GM12878 (cell line): ENCODE data around the gene MALRD1.

Experiments used
- BMI1 ChIP-seq: fragments of 450-650 bp; IDR thresholded peaks from 2 replicates; pipeline ENCODE4 v1.6.1; 2016; ENCODE audit warnings: mild to moderate bottlenecking, moderate library complexity, borderline replicate concordance
- CTCF ChIP-seq, 3 experiments: IDR thresholded peaks in 2 of 3; conservative IDR thresholded peaks in 1 of 3; 2 replicates each; pipeline ENCODE4 v1.5.1; 2011; ENCODE audit warnings: low read depth in 3 of 3, low read length in 3 of 3, mild to moderate bottlenecking in 3 of 3, control low read depth in 2 of 3, moderate library complexity in 2 of 3, inconsistent platforms in 1 of 3, mixed read lengths in 1 of 3; ENCODE audit not compliant: control insufficient read depth in 2 of 3, insufficient read depth in 1 of 3; ENCODE audit errors: extremely low read depth in 1 of 3
- PAX5 ChIP-seq: IDR thresholded peaks from 2 replicates; pipeline ENCODE4 v1.6.1; 2011; ENCODE audit warnings: low read depth, low read length, borderline replicate concordance
- POLR2A ChIP-seq: IDR thresholded peaks from 2 replicates; pipeline ENCODE4 v1.6.1; 2011; ENCODE audit warnings: low read depth, mild to moderate bottlenecking, low read length
- REST ChIP-seq: IDR thresholded peaks from 2 replicates; pipeline ENCODE4 v1.6.1; 2012; ENCODE audit warnings: mild to moderate bottlenecking, low read depth, low read length
- SUPT20H ChIP-seq: IDR thresholded peaks from 2 replicates; pipeline ENCODE4 v1.6.1; 2011; ENCODE audit warnings: low read depth, mild to moderate bottlenecking, low read length, moderate library complexity, borderline replicate concordance; ENCODE audit not compliant: control insufficient read depth
- SUZ12 ChIP-seq: fragments of 200-600 bp; sonication (generic); IDR thresholded peaks from one replicate; pipeline ENCODE4 v1.6.1; 2018; ENCODE audit warnings: antibody characterized with exemption, mild to moderate bottlenecking; ENCODE audit not compliant: unreplicated experiment
- TAF1 ChIP-seq: IDR thresholded peaks from 2 replicates; pipeline ENCODE4 v1.6.1; 2011; ENCODE audit warnings: mild to moderate bottlenecking, low read depth, low read length, borderline replicate concordance
- TARDBP ChIP-seq: IDR thresholded peaks from 2 replicates; pipeline ENCODE4 v1.6.1; 2016; ENCODE audit warnings: borderline replicate concordance
- ZBTB11 ChIP-seq: fragments of 450-650 bp; formaldehyde crosslinking; IDR thresholded peaks from 2 replicates; pipeline ENCODE4 v1.5.0; 2022; ENCODE audit warnings: mild to moderate bottlenecking, missing genetic modification characterization

- TF ChIP-seq ZBTB11 (CRISPR knock-in tag): no peak
- TF ChIP-seq TAF1: no peak
- TF ChIP-seq POLR2A: no peak
- no peak for TF ChIP-seq SUPT20H
- no peak for TF ChIP-seq SUZ12
- TF ChIP-seq REST: no peak
- TF ChIP-seq CTCF (IDR thresholded peaks at IDR 0.05 in 2 of 3, conservative IDR thresholded peaks at IDR 0.05 in 1 of 3; ENCODE audit: control insufficient read depth in 2 of 3, extremely low read depth in 1 of 3, insufficient read depth in 1 of 3, low read depth in 3 of 3, low read length in 3 of 3): no peak
- TF ChIP-seq TARDBP: no peak
- TF ChIP-seq PAX5: no peak
- TF ChIP-seq BMI1: no peak
Observed at GRCh38 chr10:19491166-19491565, 442.6 kb downstream of the MALRD1 start.
